GM12875 (cell line): ENCODE results near the gene PPP2R5C.

Experiments
- H3K4me3 ChIP-seq: one replicate; pipeline ENCODE4 v1.5.1; 2011; ENCODE audit warnings: low read depth, low read length, control low read depth
- TF ChIP-seq, protein P1 (sequence below): IDR thresholded peaks from 2 replicates; pipeline ENCODE4 v1.5.1; 2011; ENCODE audit warnings: low read depth, mild to moderate bottlenecking, control low read depth, inconsistent platforms, low read length, moderate library complexity, borderline replicate concordance; ENCODE audit not compliant: insufficient read depth

PPP2R5C gene

DNA sequence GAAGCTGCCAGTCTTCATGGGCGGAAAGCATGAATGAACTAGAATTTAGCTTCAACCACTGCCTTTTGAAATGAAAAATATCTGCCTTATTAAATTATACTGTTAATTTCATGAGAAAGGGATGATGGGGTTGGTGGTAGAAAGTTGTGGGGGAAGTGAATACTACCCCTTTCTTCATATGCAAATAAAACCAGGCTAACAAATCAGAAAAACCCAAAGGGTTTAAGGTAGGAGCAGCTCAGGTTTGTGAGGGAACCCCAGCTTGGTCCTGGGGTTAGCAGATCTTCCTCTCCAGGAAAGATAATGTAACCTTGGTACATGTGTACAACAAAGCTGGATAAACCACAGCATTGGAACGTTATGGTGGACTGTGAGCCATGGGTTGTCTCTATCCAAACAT, 84.0 kb downstream of the PPP2R5C start:
- H3K4me3 ChIP-seq: no peak overlapping the region
- TF ChIP-seq, protein P1, sequence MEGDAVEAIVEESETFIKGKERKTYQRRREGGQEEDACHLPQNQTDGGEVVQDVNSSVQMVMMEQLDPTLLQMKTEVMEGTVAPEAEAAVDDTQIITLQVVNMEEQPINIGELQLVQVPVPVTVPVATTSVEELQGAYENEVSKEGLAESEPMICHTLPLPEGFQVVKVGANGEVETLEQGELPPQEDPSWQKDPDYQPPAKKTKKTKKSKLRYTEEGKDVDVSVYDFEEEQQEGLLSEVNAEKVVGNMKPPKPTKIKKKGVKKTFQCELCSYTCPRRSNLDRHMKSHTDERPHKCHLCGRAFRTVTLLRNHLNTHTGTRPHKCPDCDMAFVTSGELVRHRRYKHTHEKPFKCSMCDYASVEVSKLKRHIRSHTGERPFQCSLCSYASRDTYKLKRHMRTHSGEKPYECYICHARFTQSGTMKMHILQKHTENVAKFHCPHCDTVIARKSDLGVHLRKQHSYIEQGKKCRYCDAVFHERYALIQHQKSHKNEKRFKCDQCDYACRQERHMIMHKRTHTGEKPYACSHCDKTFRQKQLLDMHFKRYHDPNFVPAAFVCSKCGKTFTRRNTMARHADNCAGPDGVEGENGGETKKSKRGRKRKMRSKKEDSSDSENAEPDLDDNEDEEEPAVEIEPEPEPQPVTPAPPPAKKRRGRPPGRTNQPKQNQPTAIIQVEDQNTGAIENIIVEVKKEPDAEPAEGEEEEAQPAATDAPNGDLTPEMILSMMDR: no peak

DNA sequence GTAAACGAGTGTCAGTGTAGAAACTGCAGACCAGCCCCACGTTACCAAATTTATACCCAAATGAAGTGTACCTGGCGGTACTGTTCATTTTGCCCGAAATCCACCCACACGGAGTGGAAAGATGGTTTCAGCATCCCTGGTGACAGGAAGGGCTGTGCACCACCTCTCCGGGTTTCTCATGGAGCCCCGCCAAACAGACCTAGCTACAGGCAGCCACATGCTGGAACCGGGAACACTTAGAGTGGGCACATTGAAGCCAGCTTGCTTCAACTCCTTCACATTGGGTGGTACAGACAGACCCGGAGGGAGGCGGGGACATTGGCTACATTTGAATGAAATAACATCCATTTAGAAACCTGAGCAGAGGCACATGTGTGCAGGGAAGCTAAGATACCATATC, 84.4 kb downstream of the PPP2R5C start:
- TF ChIP-seq, protein P1: no peak
- H3K4me3 ChIP-seq: no peak overlapping the region

DNA sequence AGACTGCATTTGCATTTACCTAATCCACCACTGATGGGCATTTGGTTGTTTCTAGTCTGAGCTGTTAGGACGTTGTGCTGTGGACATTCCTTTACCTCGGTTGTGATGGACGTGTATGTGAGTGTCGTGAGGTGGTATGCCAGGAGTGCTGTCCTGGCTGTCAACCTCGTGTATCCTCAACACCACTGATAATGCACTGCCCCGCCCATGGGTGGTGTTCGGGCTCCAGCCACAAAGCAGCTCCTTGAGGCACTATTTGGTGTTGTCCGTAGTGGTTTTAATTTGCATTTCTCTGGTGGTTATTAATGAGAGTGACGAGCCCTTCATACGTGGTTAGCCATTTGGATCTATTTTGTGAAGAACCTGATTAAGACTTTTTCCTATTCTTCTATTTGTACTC, 87.6 kb downstream of the PPP2R5C start:
- no peak overlapping the region for H3K4me3 ChIP-seq
- TF ChIP-seq, protein P1: no peak

DNA sequence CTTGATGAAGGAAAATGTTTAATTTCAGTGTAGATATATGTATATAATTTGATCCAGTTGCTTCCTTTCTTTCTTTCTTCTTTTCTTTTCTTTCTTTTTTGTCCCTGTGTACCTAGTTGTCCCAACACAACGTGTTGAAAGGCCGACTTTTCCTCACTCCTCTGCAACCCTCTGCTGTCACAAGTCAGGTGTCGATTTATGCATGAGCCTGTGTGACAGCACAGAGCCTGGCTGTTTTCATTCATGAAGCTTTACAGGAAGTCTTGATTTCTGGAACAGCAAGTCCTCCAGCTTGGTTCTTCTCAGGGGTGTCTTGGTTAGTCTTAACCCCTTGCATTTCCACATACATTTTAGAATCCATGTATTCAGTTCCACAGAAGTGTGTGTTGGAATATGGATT, 88.1 kb downstream of the PPP2R5C start:
- TF ChIP-seq, protein P1: no peak
- H3K4me3 ChIP-seq: no peak overlapping the region

DNA sequence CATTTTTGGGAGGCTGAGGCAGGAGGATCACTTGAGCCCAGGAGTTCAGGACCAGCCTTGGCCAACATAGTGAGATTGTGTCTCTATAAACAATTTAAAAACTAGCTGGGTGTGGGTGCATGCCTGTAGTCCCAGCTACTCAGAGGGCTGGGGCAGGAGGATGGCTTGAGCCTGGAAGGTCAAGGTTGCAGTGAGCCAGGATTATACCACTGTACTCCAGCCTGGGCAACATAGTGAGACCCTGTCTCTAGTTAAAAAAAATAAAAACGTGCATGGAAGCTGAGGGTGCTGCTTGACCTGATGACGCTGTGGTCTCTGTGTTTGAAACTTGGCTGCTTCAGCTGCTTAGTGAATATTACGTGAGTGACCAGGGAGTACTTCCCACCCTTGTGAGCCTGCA, 89.7 kb downstream of the PPP2R5C start:
- TF ChIP-seq, protein P1: no peak

DNA sequence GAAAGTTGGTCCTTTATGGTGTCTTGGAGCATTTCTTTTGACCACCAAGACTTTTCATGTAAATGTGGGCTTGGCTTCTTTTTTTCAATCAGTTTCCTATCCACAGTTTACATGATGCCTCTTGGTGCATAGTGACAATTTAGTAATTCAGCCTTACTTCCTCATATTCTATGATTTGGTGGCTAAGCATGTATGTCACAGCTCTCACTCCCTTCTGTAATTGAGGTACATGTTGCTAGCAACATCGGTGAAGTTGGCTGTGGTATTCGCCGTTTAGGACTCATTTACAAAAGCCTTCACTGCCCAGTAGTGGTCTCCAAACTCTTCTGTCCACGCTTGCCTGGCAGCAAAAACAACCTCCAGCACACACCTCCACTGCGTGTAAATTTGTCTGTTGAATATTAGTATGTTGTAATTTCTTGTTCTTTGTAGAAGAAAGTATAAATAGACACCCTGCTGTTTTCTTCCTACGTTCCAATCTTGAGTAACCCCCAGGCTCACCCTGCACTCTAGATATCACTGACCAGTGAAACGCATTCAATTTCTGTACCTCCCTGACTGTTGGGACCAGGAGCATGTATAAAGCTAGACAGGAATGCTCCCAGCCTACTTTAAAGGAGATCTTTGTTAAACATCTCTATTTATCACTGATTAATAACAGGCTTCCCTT, 90.4 kb downstream of the PPP2R5C start:
- H3K4me3 ChIP-seq: no peak overlapping the region
- TF ChIP-seq, protein P1: no peak

More for the DNA sequence above, 89.7 kb downstream of the PPP2R5C start:
- H3K4me3 ChIP-seq: no peak overlapping the region

DNA sequence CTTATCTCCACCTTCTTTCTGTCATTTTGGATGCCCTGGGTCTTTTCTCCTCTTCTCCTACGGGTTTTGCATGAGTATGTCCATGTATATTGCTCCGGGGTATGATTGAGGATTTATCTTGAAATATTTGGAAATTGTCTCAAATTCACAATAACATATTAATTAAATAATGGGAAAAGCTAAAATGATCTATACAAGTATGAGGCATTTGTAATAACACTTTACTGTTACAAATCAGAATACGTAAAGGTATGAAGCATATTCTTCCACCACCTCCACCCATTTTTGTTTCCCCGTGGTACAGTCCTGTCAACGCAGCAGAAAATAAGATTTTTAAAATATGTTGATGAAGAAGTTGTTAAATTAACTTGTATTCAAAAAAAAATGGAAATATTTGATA, 91.3 kb downstream of the PPP2R5C start:
- TF ChIP-seq, protein P1: no peak

More for the DNA sequence above, 91.3 kb downstream of the PPP2R5C start:
- H3K4me3 ChIP-seq: no peak overlapping the region
